Muscle of arm (tissue), 12 donors: Measurements from ENCODE around the gene ITGA1. TPM values are rescaled to one million over a fixed set of nuclear protein-coding genes. Genes with fewer than 3 reads are reported as not detected.

Experiments used
- DNase-seq: peaks from one replicate; pipeline ENCODE4 v3.0.0-alpha.2; 2013
- polyA plus RNA-seq, 12 donors: library from polyadenylated mRNA; unstranded; fragments of 120-200 nt; gene quantifications; one replicate each; pipeline ENCODE4 v1.2.1, GENCODE V29; 2013; ENCODE audit not compliant: insufficient read length in 12 of 12

Gene ITGA1
- polyA plus RNA-seq, 12 donors = 19.2 to 29.5 (median 27.2) TPM; not detected in 1

GRCh38 chr5:52994266-52994665 lies 206.6 kb downstream of the ITGA1 start:
- DNase-seq = no peak

GRCh38 chr5:52995095-52995494 lies 207.4 kb downstream of the ITGA1 start:
- no peak for DNase-seq

GRCh38 chr5:52995914-52996313 lies 208.2 kb downstream of the ITGA1 start:
- DNase-seq = no peak

- DNase-seq = no peak
These were observed 209.3 kb downstream of the ITGA1 start for GRCh38 chr5:52996979-52997378.

- DNase-seq = no peak
These were observed 209.7 kb downstream of the ITGA1 start for GRCh38 chr5:52997424-52997823.

GRCh38 chr5:52998552-52999313 lies 211.0 kb downstream of the ITGA1 start:
- DNase-seq = no peak

- no peak for DNase-seq
These were observed 211.7 kb downstream of the ITGA1 start for GRCh38 chr5:52999344-52999949.

- no peak for DNase-seq
These were observed 213.8 kb downstream of the ITGA1 start for GRCh38 chr5:53001541-53001940.

- DNase-seq = no peak
These were observed 214.8 kb downstream of the ITGA1 start for GRCh38 chr5:53002491-53002890.

- DNase-seq = no peak
These were observed 215.4 kb downstream of the ITGA1 start for GRCh38 chr5:53003144-53003543.

- no peak for DNase-seq
These were observed 219.5 kb downstream of the ITGA1 start for GRCh38 chr5:53006911-53007890.

GRCh38 chr5:53008751-53009150 lies 221.0 kb downstream of the ITGA1 start:
- no peak for DNase-seq

Other genes starting within 250 kb of the ITGA1 start
- gene PELO, start within 50 bp of the ITGA1 start, polyA plus RNA-seq = 10 to 100 TPM in 10 of 12 donors, 1 to 10 TPM in 1, not detected in 1; 9.0 to 14.3 (median 13.3) TPM
- gene ITGA2, start 201.4 kb downstream of the ITGA1 start, polyA plus RNA-seq = 10 to 100 TPM in 9 of 12 donors, 1 to 10 TPM in 2, not detected in 1; 3.8 to 27.1 (median 11.4) TPM